ENCODE results near the gene CSNK1D.
A peak's percentile ranks its signal among the peaks of the same experiment; 100 is the strongest.

- TF ChIP-seq CTCF (IDR thresholded peaks at IDR 0.05) (peak; percentile 34), TEAD4 (CRISPR knock-in tag; IDR thresholded peaks at IDR 0.05) (no peak), FOXP1 (CRISPR knock-in tag; IDR thresholded peaks at IDR 0.05; ENCODE audit: borderline replicate concordance) (0 out of 2 replicates have a peak, but pooled peaks have one; percentile 15), ZNF423 (CRISPR knock-in tag; IDR thresholded peaks at IDR 0.05) (no peak), ZBTB21 (CRISPR knock-in tag; IDR thresholded peaks at IDR 0.05; ENCODE audit: borderline replicate concordance) (no peak), NFE2L1 (CRISPR knock-in tag; IDR thresholded peaks at IDR 0.05) (no peak), OVOL2 (CRISPR knock-in tag; IDR thresholded peaks at IDR 0.05; ENCODE audit: borderline replicate concordance) (no peak), ZSCAN18 (CRISPR knock-in tag; IDR thresholded peaks at IDR 0.05) (0 out of 2 replicates have a peak, but pooled peaks have one; percentile 4)
Observed at GRCh38 chr17:82230609-82231311, 42.7 kb downstream of the CSNK1D start.
